Non-pigmented ciliary epithelial cell (primary cell): ENCODE data around the gene MCC.

Experiments used
- DNase-seq: peaks from one replicate; pipeline ENCODE4 v3.0.0-alpha.2; 2010; ENCODE audit warnings: low read depth

MCC gene

GRCh38 chr5:113027431-113027830 lies 460.8 kb downstream of the MCC start:
- DNase-seq, result no peak

- DNase-seq, result no peak
These were observed 461.2 kb downstream of the MCC start for GRCh38 chr5:113027015-113027414.

DNA sequence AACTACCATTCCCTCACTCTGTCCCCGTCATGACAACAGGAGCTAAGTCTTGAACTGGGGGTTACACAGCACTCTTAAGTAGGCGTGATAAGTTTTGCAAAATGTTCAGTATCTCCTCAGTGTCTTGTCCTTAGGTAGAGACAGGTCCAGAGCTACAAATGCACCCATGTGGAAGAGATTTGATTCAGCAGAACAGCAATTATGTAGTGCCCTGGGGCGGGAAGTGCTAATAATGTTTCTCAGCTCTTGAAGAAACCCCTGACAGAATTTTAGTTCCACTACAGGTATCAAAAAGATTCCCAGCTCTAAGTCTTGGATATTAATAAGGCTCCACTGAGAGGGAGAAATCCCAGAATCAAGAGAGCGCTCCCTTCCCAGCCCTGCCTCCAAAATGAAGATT lies 462.0 kb downstream of the MCC start:
- no peak for DNase-seq

GRCh38 chr5:113025596-113025995 lies 462.7 kb downstream of the MCC start:
- no peak for DNase-seq

DNA sequence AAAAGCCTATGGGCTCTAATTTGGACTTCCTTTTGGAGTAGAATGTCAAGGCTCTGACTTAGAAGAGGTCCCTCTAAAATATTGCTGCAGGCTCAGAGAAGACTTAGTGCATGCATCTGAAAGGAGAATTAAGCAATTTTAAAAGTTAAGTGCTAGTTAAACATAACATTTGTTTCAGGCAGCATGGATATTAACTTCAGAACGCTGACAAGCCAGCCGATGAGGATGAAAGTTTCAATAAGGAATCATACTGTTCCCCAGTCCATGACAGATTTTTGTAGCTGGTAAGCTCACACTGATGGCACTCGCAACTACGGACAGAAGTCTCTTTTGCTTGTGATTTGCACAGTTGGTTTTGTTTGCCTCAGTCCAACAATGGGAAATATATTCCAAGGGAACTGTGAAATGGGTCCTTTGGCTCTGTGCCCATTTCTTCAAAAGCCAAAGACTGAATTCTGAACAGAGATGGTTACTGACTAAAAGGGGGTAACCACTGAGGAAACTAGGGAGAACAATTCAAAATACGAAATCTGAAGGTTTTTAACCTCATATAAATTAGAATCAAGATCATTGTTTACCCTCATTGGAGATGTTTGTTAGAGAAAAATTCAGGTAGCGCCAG lies 464.1 kb downstream of the MCC start:
- DNase-seq, result no peak

GRCh38 chr5:113022661-113023060 lies 465.6 kb downstream of the MCC start:
- DNase-seq, result peak; percentile 22

- peak; percentile 84 for DNase-seq
These were observed 467.6 kb downstream of the MCC start for GRCh38 chr5:113020461-113021273.

DNA sequence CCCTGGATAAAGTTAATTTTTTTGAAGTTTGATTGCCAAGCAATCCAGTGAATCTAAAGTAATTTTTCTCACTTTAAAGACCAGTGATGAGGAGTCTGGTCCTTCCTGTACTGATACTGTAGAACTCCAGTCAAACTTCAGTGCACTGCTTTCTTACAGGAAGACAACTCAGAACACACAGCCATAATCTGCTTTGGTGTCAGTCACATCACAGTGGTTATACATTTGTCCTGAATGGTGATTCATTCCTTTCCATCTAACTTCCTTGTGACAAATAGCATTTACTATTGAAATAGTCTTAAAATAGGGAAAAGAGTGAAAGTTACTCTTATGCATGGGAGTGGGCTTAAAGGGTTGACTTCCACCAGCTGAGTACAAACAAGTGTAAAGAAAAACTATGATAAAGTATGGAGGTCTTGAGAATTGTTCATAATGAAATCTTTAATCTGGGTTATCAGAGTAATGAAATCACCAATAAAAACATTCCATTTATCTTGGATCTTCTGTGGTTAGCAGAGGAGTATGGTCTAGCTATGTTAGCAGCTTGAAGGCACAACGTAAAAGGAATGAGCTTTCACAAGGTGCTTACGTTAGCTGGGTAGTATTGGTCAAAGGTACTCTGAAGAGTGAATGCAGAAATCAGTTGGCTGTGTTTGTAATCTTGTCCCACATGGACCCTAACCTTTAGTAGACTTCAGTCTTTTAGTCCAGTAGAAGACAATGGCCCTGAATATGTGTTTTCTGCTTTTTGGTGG lies 470.2 kb downstream of the MCC start:
- peak; percentile 83 for DNase-seq

- DNase-seq, result no peak
These were observed 482.8 kb downstream of the MCC start for GRCh38 chr5:113005454-113005853.

DNA sequence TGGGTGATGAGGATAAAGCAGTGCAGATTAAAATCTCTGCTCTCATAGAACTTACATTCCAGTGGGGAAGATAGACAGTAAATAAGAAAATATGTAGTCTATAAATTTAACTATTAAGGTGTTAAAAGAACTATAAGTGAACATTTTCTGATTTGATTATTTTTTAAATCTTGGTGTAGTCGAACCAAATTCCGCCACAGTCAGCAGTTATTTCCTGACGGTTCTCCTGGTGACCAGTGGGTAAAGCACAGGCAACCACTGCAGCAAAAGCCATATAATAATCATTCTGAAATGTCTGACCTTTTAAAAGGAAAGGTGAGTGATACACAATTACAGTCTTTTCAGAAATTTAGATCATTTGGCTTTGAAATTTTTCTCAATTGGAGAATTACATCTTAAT lies 484.5 kb downstream of the MCC start:
- DNase-seq, result no peak

DNA sequence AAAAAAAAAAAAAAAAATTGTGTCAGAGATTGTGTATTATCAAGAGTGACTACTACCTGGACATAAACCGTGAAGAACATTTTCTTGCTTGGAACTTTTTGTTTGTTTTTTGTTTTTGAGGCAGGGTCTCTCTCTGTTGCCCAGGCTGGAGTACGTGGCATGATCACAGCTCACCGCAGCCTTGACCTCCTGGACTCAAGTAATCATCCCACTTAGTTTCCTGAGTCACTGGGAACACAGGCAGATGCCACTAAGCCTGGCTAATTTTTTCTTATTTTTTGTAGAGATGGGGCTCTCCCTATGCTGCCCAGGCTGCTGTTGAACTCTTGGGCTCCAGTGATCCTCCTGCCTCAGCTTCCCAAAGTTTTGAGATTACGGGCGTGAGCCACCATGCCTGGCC lies 485.8 kb downstream of the MCC start:
- DNase-seq, result no peak

- no peak for DNase-seq
These were observed 487.8 kb downstream of the MCC start for GRCh38 chr5:113000466-113000865.

DNA sequence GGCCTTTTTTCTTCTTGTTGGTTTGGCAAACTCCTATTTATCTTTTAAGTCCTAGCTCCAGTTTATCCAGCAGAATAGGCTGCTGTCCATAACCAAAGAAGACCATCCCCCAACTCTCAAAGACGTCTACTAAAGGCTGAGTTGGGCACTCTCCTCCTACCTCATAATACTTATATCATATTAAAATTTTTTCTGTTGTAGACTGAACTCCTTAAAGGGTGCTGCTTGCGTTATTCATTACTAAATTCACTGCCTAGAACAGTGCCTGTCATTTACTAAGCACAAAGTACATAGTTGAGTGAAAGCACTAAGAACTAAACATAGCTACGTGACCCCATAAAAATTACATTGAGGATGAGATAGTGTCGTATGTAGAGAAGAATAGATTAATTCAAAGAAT lies 490.0 kb downstream of the MCC start:
- DNase-seq, result no peak

DNA sequence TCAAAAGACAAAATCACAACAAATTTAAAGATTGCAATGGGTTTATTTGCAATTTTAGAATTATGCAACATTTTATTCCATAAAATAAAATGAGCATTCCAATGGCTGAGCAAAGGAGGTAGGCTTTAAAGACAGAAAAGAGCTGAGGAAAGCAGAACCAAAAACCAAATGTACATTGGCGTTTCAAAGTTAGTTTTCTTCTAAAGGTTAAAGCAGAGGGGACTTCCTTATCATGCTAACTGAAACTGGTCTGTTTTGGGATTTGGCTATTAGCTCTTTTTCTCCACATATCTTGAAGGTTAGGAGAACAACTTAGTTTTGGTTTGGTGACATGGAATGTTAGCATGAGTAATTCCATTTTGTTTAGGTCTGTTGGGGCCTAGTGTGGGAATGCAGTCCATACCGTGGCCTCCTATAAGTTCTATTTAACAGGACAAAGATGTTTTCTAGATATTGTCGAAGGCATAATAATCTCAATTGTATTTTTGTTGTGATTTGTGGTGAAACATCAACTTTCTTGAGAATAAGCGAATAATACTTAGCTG lies 491.4 kb downstream of the MCC start:
- no peak for DNase-seq

DNA sequence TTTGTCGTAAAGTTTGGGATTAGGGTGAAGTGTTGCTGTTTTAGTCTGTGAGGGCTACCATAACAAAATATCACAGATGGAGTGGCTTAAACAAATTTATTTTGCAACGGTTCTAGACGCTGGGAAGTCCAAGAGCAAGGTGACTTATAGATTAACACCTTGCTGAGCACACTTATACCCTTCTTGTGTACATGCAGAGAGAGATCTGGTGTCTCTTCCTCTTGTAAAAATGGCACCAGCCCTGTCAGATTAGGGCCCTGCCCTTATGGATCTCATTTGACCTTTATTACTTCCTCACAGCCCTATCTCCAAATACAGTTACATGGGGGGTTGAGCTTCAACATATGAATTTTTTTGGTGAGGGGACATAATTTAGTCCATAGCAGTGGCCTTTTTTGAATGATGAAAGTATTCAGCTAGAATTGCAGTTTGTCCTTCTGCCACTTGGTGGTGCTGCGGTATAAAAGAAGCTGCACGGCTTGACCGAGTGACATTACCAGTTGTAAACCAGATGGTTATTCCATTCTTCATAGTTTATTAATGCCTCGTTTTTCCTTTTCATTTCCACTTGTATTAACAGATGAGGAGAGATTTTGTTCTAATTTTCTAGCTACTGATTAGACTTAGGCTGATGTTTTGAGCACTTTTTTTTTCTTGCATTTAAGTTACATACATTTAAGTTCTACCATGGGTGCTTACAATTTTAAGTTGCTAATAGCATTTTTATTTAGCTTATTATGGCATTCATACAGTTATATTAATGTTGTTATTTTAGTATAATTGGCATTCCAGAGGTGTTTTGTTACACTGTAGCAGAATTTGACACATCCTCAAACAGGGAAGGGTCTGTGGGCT lies 492.3 kb downstream of the MCC start:
- DNase-seq, result peak; percentile 32

DNA sequence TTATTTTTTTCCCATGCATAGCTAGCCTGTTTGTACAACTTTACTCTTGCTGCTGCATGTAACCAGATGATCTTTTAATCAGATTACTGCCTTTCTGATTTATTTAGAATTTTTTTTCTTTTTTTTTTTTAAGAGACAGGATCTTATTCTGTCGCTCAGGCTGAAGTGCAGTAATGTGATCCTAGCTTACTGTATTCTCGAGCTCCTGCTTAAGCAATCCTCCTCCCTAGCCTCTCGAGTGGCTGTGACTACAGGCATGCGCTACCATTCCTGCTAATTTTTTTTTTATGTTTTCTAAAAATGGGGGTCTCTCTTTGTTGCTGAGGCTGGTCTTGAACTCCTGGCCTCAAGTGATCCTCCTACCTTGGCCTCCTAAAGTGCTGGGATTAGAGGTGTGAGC lies 502.0 kb downstream of the MCC start:
- DNase-seq, result no peak

- no peak for DNase-seq
These were observed 504.9 kb downstream of the MCC start for GRCh38 chr5:112983363-112983762.

DNA sequence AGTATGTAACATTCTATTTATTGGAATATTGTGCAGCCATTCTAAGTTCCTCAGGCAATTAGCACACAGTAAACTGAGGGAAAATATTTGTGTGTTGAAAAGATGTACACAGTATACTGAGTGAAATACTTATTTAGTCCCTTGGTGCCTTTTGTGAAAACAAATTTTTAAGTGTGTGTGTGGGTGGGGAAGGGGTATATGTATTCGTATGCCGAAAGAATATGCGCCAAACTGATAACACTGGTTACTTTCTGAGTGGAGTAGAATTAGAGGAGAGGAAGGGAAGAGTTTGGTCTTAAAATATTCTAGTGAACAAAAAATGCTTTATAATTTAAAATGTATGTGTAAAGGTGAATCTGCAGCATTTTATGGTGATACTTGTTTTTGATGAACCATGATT lies 508.5 kb downstream of the MCC start:
- DNase-seq, result no peak

DNA sequence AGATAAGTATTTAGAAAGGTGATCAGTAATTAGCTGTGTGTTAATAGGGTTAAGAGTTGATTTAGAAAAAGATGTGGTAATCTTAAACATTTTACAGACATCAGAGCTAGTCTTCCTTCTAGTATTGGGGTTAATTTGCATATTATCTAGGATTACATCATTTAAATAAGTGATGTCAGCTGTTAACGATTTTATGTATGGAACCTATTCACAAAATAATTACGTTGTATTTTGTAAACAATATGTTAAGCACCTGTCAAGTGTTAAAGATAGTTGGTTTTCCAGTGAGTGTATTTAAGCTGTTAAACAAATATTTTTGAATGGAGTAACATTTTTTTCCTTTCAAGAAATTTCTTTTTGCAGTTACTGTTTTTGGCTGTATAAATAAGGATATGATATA lies 509.4 kb downstream of the MCC start:
- no peak for DNase-seq

DNA sequence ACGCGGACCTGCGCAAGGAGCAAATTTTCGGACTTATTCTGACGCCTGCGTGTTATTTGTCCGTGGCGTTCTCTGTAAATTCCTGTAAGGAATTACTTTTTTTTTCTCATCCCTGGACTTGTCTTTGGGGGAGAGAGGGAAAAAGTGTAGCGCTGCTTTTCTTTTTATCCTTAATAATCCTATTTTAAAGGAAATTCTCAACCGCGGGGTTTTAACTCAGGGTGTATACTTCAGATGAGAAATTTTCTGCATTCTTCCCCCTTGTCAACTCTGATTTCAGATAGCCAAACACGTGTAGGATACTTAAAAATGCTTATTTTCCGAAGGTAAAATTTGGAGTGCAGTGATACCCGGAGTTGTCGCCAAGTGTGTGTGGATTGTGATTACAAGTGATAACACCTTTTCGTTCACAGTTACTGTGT lies 510.8 kb downstream of the MCC start:
- DNase-seq, result no peak

DNA sequence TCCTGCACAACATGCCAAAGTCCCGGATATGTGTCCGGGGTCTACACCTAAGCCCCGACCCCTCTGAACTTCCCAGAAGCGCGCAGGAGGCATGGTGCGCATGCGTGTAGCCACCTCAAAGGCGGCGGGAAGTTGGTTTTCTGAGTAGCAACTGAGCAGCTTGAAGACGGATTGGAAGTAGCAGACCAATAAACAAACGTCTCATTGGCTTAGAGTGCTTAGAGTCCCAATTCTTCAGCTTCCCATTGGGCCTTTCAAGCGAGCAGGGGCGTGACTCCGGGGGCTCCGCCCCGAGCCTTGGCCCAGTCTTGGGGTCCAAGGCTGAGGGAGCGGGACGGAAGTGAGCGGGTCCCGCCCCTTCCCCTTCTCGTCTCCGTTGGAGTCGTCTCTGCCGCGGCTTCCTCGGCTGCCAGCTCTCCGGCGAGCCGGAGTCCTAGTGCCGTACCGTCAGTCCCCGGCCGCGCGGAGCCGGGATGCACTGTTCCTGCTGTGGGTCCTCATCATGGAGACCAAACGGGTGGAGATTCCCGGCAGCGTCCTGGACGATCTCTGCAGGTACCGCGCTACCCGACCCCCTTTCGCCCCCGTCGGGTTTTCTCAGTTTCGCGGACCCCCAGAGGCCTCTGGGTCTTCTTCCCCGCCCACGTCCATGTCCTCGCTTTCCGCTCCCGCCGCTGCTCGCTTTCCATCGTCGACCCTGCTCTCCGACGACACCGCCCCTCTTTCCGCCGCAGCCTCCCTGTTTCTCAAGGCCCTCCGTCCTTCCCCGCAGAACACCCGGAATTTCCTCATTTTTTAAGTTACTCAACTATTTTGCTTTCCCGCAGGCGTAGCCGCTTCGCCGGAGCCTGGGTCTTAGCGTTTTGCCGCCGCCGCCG lies 511.6 kb downstream of the MCC start, which contains the start of gene DCP2:
Gene DCP2, plus strand, starts transcription at position 367 of the 878 bp plus-strand sequence. Its CDS starts 136 bp downstream, at position 503.
- DNase-seq, result peak; percentile 98
